ENCODE data around the gene NUMB. TPM values are rescaled to one million over a fixed set of nuclear protein-coding genes. Genes with fewer than 3 reads are reported as not detected.

The NUMB gene
- 34.7 to 44.4 TPM (median 41.1 TPM) in 5 replicates for total RNA-seq (2022; extraction: Qiagen RNA extraction)

DNA sequence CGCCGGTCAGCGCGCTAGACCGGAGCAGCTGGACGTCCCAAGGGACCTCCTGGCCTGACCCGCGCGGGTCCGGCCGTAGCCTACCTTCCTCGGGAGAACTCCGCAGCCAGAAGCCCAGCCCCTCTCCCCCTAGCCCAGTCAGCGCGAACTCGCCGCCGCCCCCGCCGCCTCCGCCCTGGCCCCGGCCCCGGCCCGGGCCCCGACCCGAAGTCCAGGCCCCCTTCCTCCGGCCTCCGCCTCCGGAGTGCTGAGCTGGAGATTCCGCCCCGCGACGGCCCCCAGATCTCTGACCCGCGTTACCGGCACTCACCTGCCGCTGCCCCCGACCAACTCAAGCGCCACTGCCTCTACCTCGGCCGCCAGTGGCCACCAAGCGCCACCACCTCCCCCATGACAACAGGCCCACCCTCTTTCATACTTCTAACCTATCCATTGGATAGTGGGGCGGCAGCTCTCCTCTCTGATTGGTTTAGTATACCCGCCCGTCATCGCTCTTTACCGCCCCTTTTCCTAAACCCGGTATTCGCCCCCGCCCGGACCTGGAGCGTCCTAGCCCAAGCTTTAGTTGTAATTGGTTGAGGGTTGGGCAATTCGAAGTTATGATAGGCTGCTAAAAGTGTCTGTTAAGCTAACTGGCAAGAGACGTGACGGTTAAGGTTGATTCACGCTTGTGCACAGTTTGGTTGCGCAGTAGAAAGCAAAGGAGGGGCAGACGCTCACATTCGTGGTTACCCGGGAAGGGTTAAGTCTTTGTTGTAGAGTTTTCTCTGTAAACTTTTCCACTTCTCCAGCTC, at the start of gene NUMB:
Gene NUMB, minus strand, starts transcription at position 364 of the 794 bp plus-strand sequence. CDS start 102,795 bp downstream, outside the sequence.

GRCh38 chr14:73237219-73237785, 221.0 kb downstream of the NUMB start, which contains the start of gene PAPLN:
PAPLN (plus strand) TSS chr14:73237506; CDS start chr14:73239779, 2,273 bp downstream.

Other genes with a start within 250 kb of the NUMB start
- gene PAPLN, start 221.0 kb downstream of the NUMB start, total RNA-seq (2022; extraction: Qiagen RNA extraction): 6.2 to 9.2 TPM (median 8.8 TPM) in 5 replicates
- 21.2 to 27.0 TPM (median 26.1 TPM) in 5 replicates for gene RIOX1, start 32.4 kb upstream of the NUMB start, total RNA-seq (2022; extraction: Qiagen RNA extraction)
- gene ACOT1, start 78.6 kb upstream of the NUMB start, total RNA-seq (2022; extraction: Qiagen RNA extraction): 5.6 to 8.6 TPM (median 7.4 TPM) in 5 replicates
- gene HEATR4, start 100.4 kb upstream of the NUMB start, total RNA-seq (2022; extraction: Qiagen RNA extraction): 0.05 to 0.12 TPM in 2 of 5 replicates, not detected in the others
- 42.3 to 53.1 TPM (median 51.7 TPM) in 5 replicates for gene ACOT2, start 110.7 kb upstream of the NUMB start, total RNA-seq (2022; extraction: Qiagen RNA extraction)
- 1.9 to 2.4 TPM (median 2.0 TPM) in 5 replicates for gene ACOT4, start 133.3 kb upstream of the NUMB start, total RNA-seq (2022; extraction: Qiagen RNA extraction)
- not detected in 5 replicates for gene ACOT6, start 154.0 kb upstream of the NUMB start, total RNA-seq (2022; extraction: Qiagen RNA extraction)
- gene DNAL1, start 186.4 kb upstream of the NUMB start, total RNA-seq (2022; extraction: Qiagen RNA extraction): 8.8 to 12.5 TPM (median 10.4 TPM) in 5 replicates